NCI-H1417 (cell line): Measurements from ENCODE around the gene RBM38.

Experiments
- DNase-seq, 3 experiments: peaks; one replicate each; lab custom pipeline; 2025; lab: John Stamatoyannopoulos, UW

The RBM38 gene

GRCh38 chr20:57403216-57403615 lies 12.0 kb downstream of the RBM38 start:
- DNase-seq: no peak

GRCh38 chr20:57404006-57404405 lies 12.8 kb downstream of the RBM38 start:
- DNase-seq: no peak

- no peak for DNase-seq
These were observed 13.3 kb downstream of the RBM38 start for GRCh38 chr20:57404419-57405072.

- no peak for DNase-seq
These were observed 14.2 kb downstream of the RBM38 start for GRCh38 chr20:57405236-57406016.

- DNase-seq: peak in 2 of 3 experiments; percentile 18 to 47
These were observed 16.4 kb downstream of the RBM38 start for GRCh38 chr20:57407541-57407956.

GRCh38 chr20:57408131-57408530 lies 16.9 kb downstream of the RBM38 start:
- peak; percentile 11 to 74 (median 39) for DNase-seq

- peak in 1 of 3 experiments; percentile 16 for DNase-seq
These were observed 17.5 kb downstream of the RBM38 start for GRCh38 chr20:57408536-57409233.

GRCh38 chr20:57409316-57409671 lies 18.1 kb downstream of the RBM38 start:
- no peak for DNase-seq

GRCh38 chr20:57409672-57410397 lies 18.6 kb downstream of the RBM38 start:
- DNase-seq: peak in 2 of 3 experiments; percentile 22 to 49

GRCh38 chr20:57410398-57410920 lies 19.3 kb downstream of the RBM38 start:
- DNase-seq: peak in 1 of 3 experiments; percentile 31

GRCh38 chr20:57410924-57411323 lies 19.7 kb downstream of the RBM38 start:
- DNase-seq: no peak

- peak in 2 of 3 experiments; percentile 36 to 38 for DNase-seq
These were observed 20.4 kb downstream of the RBM38 start for GRCh38 chr20:57411406-57412283.

- no peak for DNase-seq
These were observed 21.3 kb downstream of the RBM38 start for GRCh38 chr20:57412347-57413029.

- no peak for DNase-seq
These were observed 22.8 kb downstream of the RBM38 start for GRCh38 chr20:57413986-57414385.

- peak in 2 of 3 experiments; percentile 32 to 63 for DNase-seq
These were observed 23.8 kb downstream of the RBM38 start for GRCh38 chr20:57414867-57415592.

- DNase-seq: peak in 1 of 3 experiments; percentile 49
These were observed 24.6 kb downstream of the RBM38 start for GRCh38 chr20:57415771-57416170.

GRCh38 chr20:57416296-57417022 lies 25.3 kb downstream of the RBM38 start:
- no peak for DNase-seq

- no peak for DNase-seq
These were observed 26.0 kb downstream of the RBM38 start for GRCh38 chr20:57417051-57417689.
